ENCODE results near the gene KIR3DL2.
"Not testable (repeated sequence)": the region's sequence is repeated elsewhere in the genome, so short reads cannot be mapped to it uniquely, and the experiment has no call there.

KIR3DL2 gene

DNA sequence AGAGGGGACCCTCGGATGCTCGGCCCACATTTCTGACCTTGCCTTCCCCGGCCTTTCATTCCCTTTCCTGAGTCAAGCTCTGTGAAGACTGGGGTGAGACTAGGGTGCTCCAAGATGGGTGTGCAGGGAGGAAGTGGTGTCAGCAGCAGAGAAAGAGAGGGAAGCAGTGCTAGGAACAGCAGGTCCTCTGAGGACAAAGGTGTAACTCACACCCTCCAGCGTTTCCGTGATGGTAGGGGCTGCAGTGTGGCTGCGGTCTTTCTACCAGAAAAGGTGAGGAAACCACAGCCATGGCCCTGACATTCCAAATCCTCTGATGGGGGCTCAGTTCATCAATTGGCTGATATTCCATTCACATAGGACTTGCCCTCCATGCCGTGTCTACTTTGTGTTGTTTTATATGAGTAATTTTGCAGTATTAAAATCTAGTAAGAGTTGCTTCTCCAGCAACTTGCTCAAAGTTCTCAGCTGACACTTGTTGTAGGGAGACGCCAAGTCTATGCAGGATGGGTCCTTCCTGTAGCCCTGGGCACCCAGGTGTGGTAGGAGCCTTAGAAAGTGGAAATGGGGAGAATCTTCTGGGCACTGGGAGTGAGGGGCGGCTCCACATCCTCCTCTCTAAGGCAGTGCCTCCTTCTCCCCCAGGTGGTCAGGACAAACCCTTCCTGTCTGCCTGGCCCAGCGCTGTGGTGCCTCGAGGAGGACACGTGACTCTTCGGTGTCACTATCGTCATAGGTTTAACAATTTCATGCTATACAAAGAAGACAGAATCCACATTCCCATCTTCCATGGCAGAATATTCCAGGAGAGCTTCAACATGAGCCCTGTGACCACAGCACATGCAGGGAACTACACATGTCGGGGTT is 32.3 kb upstream of the KIR3DL2 start:
- no peak overlapping the region for H3K4me3 ChIP-seq (replicated peaks; ENCODE audit: low read depth, low read length)
- DNase-seq (ENCODE audit: low read depth), result no peak
- TF ChIP-seq, protein P1, sequence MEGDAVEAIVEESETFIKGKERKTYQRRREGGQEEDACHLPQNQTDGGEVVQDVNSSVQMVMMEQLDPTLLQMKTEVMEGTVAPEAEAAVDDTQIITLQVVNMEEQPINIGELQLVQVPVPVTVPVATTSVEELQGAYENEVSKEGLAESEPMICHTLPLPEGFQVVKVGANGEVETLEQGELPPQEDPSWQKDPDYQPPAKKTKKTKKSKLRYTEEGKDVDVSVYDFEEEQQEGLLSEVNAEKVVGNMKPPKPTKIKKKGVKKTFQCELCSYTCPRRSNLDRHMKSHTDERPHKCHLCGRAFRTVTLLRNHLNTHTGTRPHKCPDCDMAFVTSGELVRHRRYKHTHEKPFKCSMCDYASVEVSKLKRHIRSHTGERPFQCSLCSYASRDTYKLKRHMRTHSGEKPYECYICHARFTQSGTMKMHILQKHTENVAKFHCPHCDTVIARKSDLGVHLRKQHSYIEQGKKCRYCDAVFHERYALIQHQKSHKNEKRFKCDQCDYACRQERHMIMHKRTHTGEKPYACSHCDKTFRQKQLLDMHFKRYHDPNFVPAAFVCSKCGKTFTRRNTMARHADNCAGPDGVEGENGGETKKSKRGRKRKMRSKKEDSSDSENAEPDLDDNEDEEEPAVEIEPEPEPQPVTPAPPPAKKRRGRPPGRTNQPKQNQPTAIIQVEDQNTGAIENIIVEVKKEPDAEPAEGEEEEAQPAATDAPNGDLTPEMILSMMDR (IDR thresholded peaks at IDR 0.05; ENCODE audit: low read length, missing control alignments), result no peak

DNA sequence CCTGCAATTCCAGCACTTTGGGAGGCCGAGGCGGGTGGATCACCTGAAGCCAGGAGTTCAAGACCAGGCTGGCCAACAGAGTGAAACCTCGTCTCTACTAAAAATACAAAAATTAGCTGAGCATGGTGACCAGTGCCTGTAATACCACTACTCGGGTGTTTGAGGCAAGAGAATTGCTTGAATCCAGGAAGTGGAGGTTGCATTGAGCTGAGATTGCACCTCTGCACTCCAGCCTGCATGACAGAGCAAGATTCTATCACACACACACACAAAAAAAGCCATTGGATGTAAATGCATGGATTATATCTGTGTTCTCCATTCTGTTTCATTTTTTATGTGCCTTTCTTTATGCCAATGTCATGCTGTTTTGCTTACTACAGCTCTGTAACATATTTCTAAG is 25.8 kb upstream of the KIR3DL2 start:
- DNase-seq (ENCODE audit: low read depth); H3K4me3 ChIP-seq (replicated peaks; ENCODE audit: low read depth, low read length): not testable (repeated sequence)

DNA sequence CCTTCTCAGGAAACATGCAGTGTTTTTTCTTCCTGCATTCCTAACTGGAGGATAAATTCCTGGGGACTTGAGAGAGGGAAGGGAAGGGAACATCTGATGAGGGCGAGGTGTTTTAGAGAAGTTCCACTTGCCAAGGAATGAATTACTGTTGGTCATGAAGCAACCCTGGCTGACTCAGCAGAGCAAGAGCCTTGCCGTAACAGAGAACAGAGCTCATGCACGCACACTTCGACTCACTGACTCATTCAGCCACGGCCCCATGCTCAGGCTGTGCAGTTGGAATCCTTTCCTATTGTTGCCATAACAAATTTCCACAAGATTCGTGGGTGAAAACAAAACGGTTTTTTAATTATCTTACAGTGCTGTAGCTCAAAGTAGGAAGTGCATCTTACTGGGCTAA is 24.9 kb upstream of the KIR3DL2 start:
- not testable (repeated sequence) for H3K4me3 ChIP-seq (replicated peaks; ENCODE audit: low read depth, low read length); DNase-seq (ENCODE audit: low read depth)

DNA sequence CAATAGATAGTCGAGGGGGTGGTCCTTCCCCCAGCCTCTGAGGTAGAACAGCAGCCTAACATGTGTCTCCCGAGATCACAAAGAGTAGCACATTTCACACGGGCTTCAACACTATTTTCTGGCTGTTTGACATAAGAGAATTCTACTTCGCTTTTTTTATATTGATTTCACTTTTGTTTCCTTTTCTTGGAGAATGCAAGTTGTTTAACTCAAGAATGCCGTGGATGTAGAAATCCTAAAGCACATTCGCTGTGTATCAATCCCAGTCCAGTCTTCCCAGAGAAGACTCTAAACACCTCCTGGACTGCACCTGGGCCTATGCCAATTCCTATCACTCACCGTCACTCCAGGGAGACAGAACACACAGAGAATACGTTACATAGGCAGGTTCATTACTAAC is 22.2 kb upstream of the KIR3DL2 start:
- not testable (repeated sequence) for DNase-seq (ENCODE audit: low read depth); H3K4me3 ChIP-seq (replicated peaks; ENCODE audit: low read depth, low read length)

DNA sequence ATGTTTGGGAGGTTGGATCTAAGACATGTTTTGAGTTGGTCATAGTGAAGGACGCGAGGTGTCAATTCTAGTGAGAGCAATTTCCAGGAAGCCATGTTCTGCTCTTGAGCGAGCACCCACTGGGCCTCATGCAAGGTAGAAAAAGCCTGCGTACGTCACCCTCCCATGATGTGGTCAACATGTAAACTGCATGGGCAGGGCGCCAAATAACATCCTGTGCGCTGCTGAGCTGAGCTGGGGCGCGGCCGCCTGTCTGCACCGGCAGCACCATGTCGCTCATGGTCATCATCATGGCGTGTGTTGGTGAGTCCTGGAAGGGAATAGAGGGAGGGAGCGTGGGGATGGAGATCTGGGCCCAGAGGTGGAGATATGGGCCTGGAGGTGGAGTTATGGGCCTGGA is 17.7 kb upstream of the KIR3DL2 start, which contains the start of gene KIR2DS4:
KIR2DS4 (plus strand) TSS at position 181 of the 400 bp plus-strand sequence.
- not testable (repeated sequence) for DNase-seq (ENCODE audit: low read depth); H3K4me3 ChIP-seq (replicated peaks; ENCODE audit: low read depth, low read length)

DNA sequence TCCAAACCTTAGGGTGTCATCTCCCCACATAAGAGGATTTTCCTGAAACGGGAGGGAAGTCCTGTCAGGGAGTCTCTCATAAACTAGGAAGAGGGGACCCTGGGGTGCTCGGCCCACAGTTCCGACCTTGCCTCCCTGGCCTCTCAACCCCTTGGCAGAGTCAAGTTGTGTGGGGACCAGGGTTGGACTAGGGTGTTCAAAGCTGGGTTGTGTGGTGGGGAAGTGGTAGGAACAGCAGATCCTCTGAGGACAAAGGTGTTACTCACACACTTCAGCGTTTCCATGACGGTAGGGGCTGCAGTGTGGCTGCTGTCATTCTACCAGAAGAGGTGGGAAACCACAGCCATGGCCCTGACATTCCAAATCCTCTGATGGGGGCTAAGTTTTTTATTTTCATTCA is 15.1 kb upstream of the KIR3DL2 start:
- H3K4me3 ChIP-seq (replicated peaks; ENCODE audit: low read depth, low read length); DNase-seq (ENCODE audit: low read depth): not testable (repeated sequence)

DNA sequence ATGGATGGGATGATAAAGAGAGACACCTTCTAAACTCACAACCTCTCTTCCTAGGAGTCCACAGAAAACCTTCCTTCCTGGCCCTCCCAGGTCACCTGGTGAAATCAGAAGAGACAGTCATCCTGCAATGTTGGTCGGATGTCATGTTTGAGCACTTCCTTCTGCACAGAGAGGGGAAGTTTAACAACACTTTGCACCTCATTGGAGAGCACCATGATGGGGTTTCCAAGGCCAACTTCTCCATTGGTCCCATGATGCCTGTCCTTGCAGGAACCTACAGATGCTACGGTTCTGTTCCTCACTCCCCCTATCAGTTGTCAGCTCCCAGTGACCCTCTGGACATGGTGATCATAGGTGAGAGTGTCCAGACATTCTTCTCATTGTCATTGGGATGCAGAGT is 12.7 kb upstream of the KIR3DL2 start:
- H3K4me3 ChIP-seq (replicated peaks; ENCODE audit: low read depth, low read length); DNase-seq (ENCODE audit: low read depth): not testable (repeated sequence)

DNA sequence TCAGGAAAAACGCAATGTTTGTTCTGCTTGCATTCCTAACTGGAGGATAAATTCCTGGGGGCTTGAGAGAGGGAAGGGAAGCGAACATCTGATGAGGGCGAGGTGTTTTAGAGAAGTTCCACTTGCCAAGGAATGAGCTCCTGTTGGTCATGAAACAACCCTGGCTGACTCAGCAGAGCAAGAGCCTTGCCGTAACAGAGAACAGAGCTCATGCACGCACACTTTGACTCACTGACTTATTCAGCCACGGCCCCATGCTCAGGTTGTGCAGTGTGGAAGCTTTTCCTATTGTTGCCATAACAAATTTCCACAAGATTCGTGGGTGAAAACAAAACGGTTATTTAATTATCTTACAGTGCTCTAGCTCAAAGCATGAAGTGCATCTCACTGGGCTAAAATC is 7.1 kb upstream of the KIR3DL2 start:
- not testable (repeated sequence) for DNase-seq (ENCODE audit: low read depth); H3K4me3 ChIP-seq (replicated peaks; ENCODE audit: low read depth, low read length)

DNA sequence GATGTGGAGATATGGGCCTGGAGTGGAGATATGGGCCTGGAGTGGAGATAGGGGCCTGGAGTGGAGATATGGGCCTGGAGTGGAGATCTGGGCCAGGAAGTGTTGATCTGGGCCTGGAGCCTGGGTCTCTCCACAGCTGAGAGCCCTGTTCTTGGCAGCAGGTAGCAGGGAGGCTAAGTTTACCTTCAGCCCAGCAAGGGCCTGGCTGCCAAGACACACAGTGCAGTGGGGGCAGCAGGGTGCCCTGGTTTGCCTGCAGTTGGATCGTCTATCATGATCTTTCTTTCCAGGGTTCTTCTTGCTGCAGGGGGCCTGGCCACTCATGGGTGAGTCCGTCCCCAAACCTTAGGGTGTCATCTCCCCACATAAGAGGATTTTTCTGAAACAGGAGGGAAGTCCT is 687 bp downstream of the KIR3DL2 start:
- H3K4me3 ChIP-seq (replicated peaks; ENCODE audit: low read depth, low read length), result no peak overlapping the region
- TF ChIP-seq, protein P1 (IDR thresholded peaks at IDR 0.05; ENCODE audit: low read length, missing control alignments), result no peak
- no peak for DNase-seq (ENCODE audit: low read depth)

DNA sequence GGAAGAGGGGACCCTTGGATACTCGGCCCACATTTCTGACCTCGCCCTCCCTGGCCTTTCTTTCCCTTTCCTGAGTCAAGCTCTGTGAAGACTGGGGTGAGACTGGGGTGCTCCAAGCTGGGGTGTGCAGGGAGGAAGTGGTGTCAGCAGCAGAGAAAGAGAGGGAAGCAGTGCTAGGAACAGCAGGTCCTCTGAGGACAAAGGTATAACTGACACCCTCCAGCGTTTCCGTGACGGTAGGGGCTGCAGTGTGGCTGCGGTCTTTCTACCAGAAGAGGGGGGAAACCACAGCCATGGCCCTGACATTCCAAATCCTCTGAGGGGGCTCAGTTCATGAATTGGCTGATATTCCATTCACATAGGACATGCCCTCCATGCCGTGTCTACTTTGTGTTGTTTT is 1.1 kb downstream of the KIR3DL2 start:
- no peak for DNase-seq (ENCODE audit: low read depth)
- no peak overlapping the region for H3K4me3 ChIP-seq (replicated peaks; ENCODE audit: low read depth, low read length)
- TF ChIP-seq, protein P1 (IDR thresholded peaks at IDR 0.05; ENCODE audit: low read length, missing control alignments), result no peak

DNA sequence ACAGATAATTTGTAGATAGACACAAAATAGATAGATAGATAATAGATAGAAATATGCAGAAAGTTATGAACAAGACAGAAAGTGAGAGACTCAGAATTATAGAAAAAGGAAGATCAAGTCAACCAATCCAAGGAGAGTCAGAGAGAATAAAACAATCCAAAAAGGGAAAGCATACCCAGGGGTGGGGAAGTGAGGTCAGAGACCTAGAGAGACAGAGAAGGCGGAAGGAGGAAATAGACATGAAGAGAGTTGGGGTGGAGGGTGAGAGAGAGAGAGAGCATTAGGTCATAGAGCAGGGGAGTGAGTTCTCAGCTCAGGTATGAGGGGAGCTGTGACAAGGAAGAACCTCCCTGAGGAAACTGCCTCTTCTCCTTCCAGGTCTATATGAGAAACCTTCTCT is 5.0 kb downstream of the KIR3DL2 start:
- not testable (repeated sequence) for H3K4me3 ChIP-seq (replicated peaks; ENCODE audit: low read depth, low read length); DNase-seq (ENCODE audit: low read depth)

DNA sequence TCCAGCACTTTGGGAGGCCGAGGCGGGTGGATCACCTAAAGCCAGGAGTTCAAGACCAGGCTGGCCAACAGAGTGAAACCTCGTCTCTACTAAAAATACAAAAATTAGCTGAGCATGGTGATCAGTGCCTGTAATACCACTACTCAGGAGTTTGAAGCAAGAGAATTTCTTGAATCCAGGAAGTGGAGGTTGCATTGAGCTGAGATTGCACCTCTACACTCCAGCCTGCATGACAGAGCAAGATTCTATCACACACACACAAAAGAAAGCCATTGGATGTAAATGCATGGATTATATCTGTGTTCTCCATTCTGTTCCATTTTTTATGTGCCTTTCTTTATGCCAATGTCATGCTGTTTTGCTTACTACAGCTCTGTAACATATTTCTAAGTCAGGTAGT is 8.2 kb downstream of the KIR3DL2 start:
- DNase-seq (ENCODE audit: low read depth); H3K4me3 ChIP-seq (replicated peaks; ENCODE audit: low read depth, low read length): not testable (repeated sequence)

DNA sequence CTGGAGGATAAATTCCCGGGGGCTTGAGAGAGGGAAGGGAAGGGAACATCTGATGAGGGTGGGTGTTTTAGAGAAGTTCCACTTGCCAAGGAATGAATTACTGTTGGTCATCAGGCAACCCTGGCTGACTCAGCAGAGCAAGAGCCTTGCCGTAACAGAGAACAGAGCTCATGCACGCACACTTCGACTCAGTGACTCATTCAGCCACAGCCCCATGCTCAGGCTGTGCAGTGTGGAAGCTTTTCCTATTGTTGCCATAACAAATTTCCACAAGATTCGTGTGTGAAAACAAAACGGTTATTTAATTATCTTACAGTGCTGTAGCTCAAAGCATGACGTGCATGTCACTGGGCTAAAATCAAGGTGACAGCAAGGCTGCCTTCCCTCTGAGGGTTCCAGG is 9.2 kb downstream of the KIR3DL2 start:
- H3K4me3 ChIP-seq (replicated peaks; ENCODE audit: low read depth, low read length); DNase-seq (ENCODE audit: low read depth): not testable (repeated sequence)

DNA sequence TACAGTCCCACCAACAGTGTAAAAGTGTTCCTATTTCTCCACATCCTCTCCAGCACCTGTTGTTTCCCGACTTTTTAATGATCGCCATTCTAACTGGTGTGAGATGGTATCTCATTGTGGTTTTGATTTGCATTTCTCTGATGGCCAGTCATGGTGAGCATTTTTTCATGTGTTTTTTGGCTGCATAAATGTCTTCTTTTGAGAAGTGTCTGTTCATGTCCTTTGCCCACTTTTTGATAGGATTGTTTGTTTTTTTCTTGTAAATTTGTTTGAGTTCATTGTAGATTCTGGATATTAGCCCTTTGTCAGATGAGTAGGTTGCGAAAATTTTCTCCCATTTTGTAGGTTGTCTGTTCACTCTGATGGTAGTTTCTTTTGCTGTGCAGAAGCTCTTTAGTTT is 13.2 kb downstream of the KIR3DL2 start:
- not testable (repeated sequence) for DNase-seq (ENCODE audit: low read depth); H3K4me3 ChIP-seq (replicated peaks; ENCODE audit: low read depth, low read length)
